Sigmoid colon (tissue), 7 donors: ENCODE measurements around the gene SEC14L6. TPM values are rescaled to one million over a fixed set of nuclear protein-coding genes. Genes with fewer than 3 reads are reported as not detected.

Experiments used
- DNase-seq: peaks from one replicate; pipeline ENCODE4 v3.0.0-alpha.2; 2019
- H3K27ac ChIP-seq, 4 donors: fragments of 200-600 bp; sonication (generic); one replicate each; pipeline ENCODE4 v1.5.1; 2016 to 2019; ENCODE audit warnings: mild to moderate bottlenecking in 1 of 4
- H3K27me3 ChIP-seq, 3 donors: fragments of 200-600 bp; sonication (generic); one replicate each; pipeline ENCODE4 v1.5.1; 2019; ENCODE audit warnings: mild to moderate bottlenecking in 1 of 3
- H3K36me3 ChIP-seq, 4 donors: fragments of 200-600 bp; sonication (generic); one replicate each; pipeline ENCODE4 v1.5.1; 2016 to 2019
- H3K4me1 ChIP-seq, 4 donors: fragments of 200-600 bp; sonication (generic); one replicate each; pipeline ENCODE4 v1.5.1; 2017 to 2019
- H3K4me3 ChIP-seq, 4 donors: fragments of 200-600 bp; sonication (generic); one replicate each; pipeline ENCODE4 v1.5.1; 2017 to 2019; ENCODE audit warnings: mild to moderate bottlenecking in 2 of 4, moderate library complexity in 1 of 4
- H3K9me3 ChIP-seq, 4 donors: fragments of 200-600 bp in 3 of 4; sonication (generic) in 3 of 4; one replicate each; pipeline versions ENCODE4 v1.5.1 to v1.6.1; 2013 to 2019
- CTCF ChIP-seq, 4 experiments: fragments of 450-650 bp in 3 of 4; fragments of 200-600 bp in 1 of 4; IDR thresholded peaks; one replicate each; pipeline ENCODE4 v1.5.1; 2016 to 2019; ENCODE audit warnings: antibody characterized with exemption in 4 of 4, mild to moderate bottlenecking in 3 of 4, moderate library complexity in 2 of 4
- EP300 ChIP-seq, 4 donors: sonication (generic); formaldehyde crosslinking; IDR thresholded peaks; one replicate each; pipeline ENCODE4 v1.6.1; 2017; ENCODE audit warnings: antibody characterized with exemption in 4 of 4
- POLR2A ChIP-seq, 2 donors: fragments of 450-650 bp; IDR thresholded peaks; one replicate each; pipeline ENCODE4 v1.6.1; 2016; ENCODE audit warnings: antibody characterized with exemption in 2 of 2, mild to moderate bottlenecking in 2 of 2, moderate library complexity in 2 of 2
- POLR2AphosphoS5 ChIP-seq, 4 donors: sonication (generic); formaldehyde crosslinking; IDR thresholded peaks; one replicate each; pipeline ENCODE4 v1.6.1; 2017; ENCODE audit warnings: antibody characterized with exemption in 4 of 4
- WGBS, 2 donors: extraction: QIAGEN DNeasy Blood & Tissue Kit; methylation state at CpG; one replicate each; pipeline ENCODE4 v1.1.7; 2013; 5-methylcytosine and 5-hydroxymethylcytosine counted together
- intact Hi-C: fragments of 100-400 bp; cut with DNase I; formaldehyde crosslinking; loops from one replicate; pipeline ENCODE4 v1.15.1; 2023
- polyA plus RNA-seq, 3 donors: library from polyadenylated mRNA; stranded (reverse); fragments of 200-250 nt; gene quantifications; one replicate each; pipeline ENCODE4 v1.2.3, GENCODE V29; 2013
- total RNA-seq, 4 donors: library from RNA; depleted of rRNA; stranded (reverse); fragments of >200 nt; gene quantifications; one replicate each; pipeline ENCODE4 v1.1.0, GENCODE V29; 2016
- donor health status: healthy with polysubstance abuse.
- donor health status: Bipolar disorder and iron deficiency.
- donor health status: healthy.

Gene SEC14L6
- total and polyA plus RNA-seq, 7 donors = 0.10 to 4.3 (median 0.62) TPM; not detected in 3

- peaks cover 0 to 5% (median 0%) of the 10 kb centered on the region in 4 donors for H3K4me1 ChIP-seq
- no peaks in the 10 kb centered on the region for H3K9me3 ChIP-seq
- no peaks in the 10 kb centered on the region for H3K36me3 ChIP-seq
- DNase-seq = no peak
- peaks cover 0 to 6% (median 0%) of the 10 kb centered on the region in 3 donors for H3K27me3 ChIP-seq
- no peak overlapping the region for H3K4me3 ChIP-seq
- TF ChIP-seq CTCF (IDR thresholded peaks at IDR 0.05) = no peak
- TF ChIP-seq EP300 (IDR thresholded peaks at IDR 0.05) = no peak
- no peak for TF ChIP-seq POLR2A (IDR thresholded peaks at IDR 0.05)
- no peak for TF ChIP-seq POLR2AphosphoS5 (IDR thresholded peaks at IDR 0.05)
- no peak overlapping the region for H3K27ac ChIP-seq
- intact Hi-C loops = loop anchor here (5.0 kb wide), 1 partner anchor 59 kb away; the partner anchor contains the start of gene MTFP1
- 88 to 95% methylated on average over 5 of the region's 5 CpGs for WGBS, 2 donors
These were observed 60.4 kb downstream of the SEC14L6 start for GRCh38 chr22:30486118-30486517.

- peak; percentile 78 to 93 (median 87) for TF ChIP-seq CTCF (IDR thresholded peaks at IDR 0.05)
- TF ChIP-seq POLR2AphosphoS5 (IDR thresholded peaks at IDR 0.05) = no peak
- Histone ChIP-seq H3K9me3 (no peaks in the 10 kb centered on the region), H3K4me1 (peaks cover 0 to 5% (median 0%) of the 10 kb centered on the region in 4 donors), H3K27ac (no peak overlapping the region), H3K27me3 (peaks cover 0 to 4% (median 0%) of the 10 kb centered on the region in 3 donors), H3K4me3 (no peak overlapping the region), H3K36me3 (no peaks in the 10 kb centered on the region)
- intact Hi-C loops = loop anchor here (1.0 to 5.0 kb wide), 2 partner anchors 58 to 94 kb away; partner anchors contain the start of gene MTFP1
- 24 to 33% methylated on average over 18 of the region's 18 CpGs for WGBS, 2 donors
- peak; percentile 77 for DNase-seq
These were observed 61.1 kb downstream of the SEC14L6 start for GRCh38 chr22:30485362-30485988.

- H3K4me1 ChIP-seq = peaks cover 0 to 5% (median 0%) of the 10 kb centered on the region in 4 donors
- TF ChIP-seq POLR2AphosphoS5 (IDR thresholded peaks at IDR 0.05) (no peak), POLR2A (IDR thresholded peaks at IDR 0.05) (no peak), CTCF (IDR thresholded peaks at IDR 0.05) (no peak), EP300 (IDR thresholded peaks at IDR 0.05) (no peak)
- 44 to 92% methylated on average over 1 of the region's 1 CpG for WGBS, 2 donors
- H3K9me3 ChIP-seq = no peaks in the 10 kb centered on the region
- H3K27ac ChIP-seq = no peak overlapping the region
- no peaks in the 10 kb centered on the region for H3K36me3 ChIP-seq
- DNase-seq = no peak
- H3K4me3 ChIP-seq = no peak overlapping the region
- no peaks in the 10 kb centered on the region for H3K27me3 ChIP-seq
- intact Hi-C loops = no loop called here
These were observed 63.4 kb downstream of the SEC14L6 start for GRCh38 chr22:30483169-30483568.

- H3K27ac ChIP-seq = no peak overlapping the region
- H3K4me1 ChIP-seq = peaks cover 0 to 5% (median 0%) of the 10 kb centered on the region in 4 donors
- H3K4me3 ChIP-seq = no peak overlapping the region
- intact Hi-C loops = no loop called here
- H3K9me3 ChIP-seq = no peaks in the 10 kb centered on the region
- H3K27me3 ChIP-seq = no peaks in the 10 kb centered on the region
- H3K36me3 ChIP-seq = no peaks in the 10 kb centered on the region
- WGBS, 2 donors = 82 to 85% methylated on average over 5 of the region's 5 CpGs
- no peak for DNase-seq
- TF ChIP-seq POLR2A (IDR thresholded peaks at IDR 0.05) (no peak), EP300 (IDR thresholded peaks at IDR 0.05) (no peak), POLR2AphosphoS5 (IDR thresholded peaks at IDR 0.05) (no peak), CTCF (IDR thresholded peaks at IDR 0.05) (no peak)
These were observed 64.8 kb downstream of the SEC14L6 start for GRCh38 chr22:30481711-30482110.

GRCh38 chr22:30479981-30480380 is 66.6 kb downstream of the SEC14L6 start:
- no peaks in the 10 kb centered on the region for H3K27me3 ChIP-seq
- TF ChIP-seq POLR2A (IDR thresholded peaks at IDR 0.05) = no peak
- H3K4me1 ChIP-seq = no peaks in the 10 kb centered on the region
- H3K27ac ChIP-seq = no peak overlapping the region
- WGBS, 2 donors = 79 to 85% methylated on average over 2 of the region's 2 CpGs
- H3K4me3 ChIP-seq = no peak overlapping the region
- intact Hi-C loops = no loop called here
- no peaks in the 10 kb centered on the region for H3K36me3 ChIP-seq
- no peak for DNase-seq
- no peaks in the 10 kb centered on the region for H3K9me3 ChIP-seq
